GM15510 (cell line): ENCODE data around the gene TMC5.

ENCODE experiments used
- POLR2A ChIP-seq: IDR thresholded peaks from 3 replicates; pipeline ENCODE4 v1.6.1; 2011; ENCODE audit warnings: borderline replicate concordance; ENCODE audit not compliant: insufficient read length; ENCODE audit errors: extremely low read depth

Gene TMC5

DNA sequence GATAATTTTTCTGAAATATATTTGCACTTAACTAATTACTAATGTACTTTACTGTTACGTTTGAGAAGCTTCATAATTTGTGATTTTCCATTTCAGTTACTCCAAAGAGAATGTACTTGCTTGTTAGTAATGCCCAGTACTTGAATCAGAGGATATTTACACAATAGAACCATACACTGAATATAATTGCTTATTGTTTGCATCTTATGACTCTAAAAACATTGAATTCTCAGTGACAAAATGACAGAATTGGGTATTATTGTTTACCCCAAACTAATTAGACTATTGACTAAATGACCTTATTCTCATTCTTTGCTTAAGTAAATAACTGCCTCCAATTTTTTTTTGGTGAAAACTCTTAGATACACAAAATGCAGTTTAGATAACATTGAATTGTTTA lies 114.9 kb downstream of the TMC5 start:
- no peak for TF ChIP-seq POLR2A

DNA sequence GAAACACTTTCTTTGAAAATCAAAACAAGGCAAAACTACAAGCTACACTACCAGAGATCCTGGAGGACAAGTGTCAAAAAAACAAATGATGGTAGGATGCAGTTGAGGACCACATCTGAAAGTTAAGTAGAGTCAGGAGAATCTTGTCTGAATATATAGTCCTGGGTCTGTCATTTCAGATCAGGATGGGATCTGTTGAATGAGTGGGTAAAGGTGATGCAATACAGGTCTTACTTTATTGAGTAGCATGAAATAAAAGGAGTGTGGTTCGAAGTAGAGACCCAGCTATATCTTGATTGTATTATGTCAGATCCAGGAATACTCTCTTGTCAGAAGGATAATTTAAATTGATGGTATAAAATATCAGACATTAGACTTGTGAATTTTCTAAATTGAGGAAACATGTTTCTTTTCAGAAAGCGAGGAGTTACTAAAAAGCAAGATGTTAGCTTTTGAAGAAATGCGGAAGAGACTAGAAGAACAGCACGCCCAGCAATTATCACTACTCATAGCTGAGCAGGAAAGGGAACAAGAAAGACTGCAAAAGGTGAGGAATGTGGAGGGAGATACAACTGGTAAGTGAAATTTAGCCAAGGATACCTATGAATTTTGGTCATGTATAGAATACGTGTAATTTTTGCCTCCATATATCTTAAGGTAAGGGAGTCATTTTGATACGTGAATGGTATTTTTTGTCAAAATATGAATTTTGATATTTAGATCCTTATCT lies 122.7 kb downstream of the TMC5 start:
- TF ChIP-seq POLR2A = no peak

DNA sequence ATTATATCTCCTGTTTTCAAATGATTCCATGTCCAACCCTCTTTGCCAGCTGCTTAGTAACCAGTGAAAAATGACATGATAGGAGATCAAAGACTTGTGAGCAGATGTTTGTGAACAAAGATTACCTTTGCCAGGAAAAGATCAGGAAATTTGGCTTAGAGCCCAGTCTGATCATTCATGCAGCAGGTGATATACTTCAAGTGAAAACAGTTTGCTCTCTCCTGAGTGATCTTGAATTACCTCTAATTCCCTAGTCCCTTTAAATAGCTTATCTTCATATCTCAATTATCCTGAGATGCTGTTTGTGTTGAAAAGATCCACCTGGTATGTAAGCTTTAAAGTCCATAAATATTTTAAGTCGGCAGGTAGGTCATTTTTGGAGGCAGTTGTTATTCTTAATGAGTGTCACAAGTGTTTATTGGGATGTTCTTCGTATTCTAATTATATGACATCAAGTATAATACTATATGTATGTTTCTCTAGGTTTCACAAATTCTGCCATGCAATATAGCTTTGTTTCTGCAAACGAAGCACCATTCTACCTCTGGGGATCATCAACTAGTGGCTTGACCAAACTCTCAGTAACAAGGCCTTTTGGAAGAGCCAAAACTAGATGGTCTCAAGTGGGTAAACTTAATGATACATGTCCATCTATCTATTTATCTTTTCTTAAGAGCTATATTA lies 124.6 kb downstream of the TMC5 start:
- no peak for TF ChIP-seq POLR2A

DNA sequence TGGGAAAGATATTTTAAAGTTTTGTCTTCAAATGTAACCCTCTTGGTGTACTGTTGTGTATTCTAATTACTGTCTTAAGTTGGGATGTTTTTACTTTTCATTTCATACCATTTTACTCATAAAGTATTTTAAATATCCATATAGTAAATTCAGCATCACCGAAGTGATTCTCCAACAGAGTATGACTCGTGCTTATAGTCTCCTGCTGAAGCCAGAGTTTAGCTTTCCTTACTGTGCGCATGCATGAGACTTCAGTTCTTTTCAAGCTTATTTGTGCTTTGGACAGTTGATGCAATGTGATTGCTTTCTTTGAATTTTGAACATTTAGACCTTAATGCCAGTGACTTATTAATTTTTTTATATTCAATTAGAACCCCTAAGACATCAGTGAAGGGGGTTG lies 130.5 kb downstream of the TMC5 start:
- no peak for TF ChIP-seq POLR2A
